GM21423 (cell line): Measurements from ENCODE around the gene LIN7A.

Experiments used
- ATAC-seq: cut with Tn5 transposase; IDR thresholded peaks from one replicate; pipeline ENCODE4 v1.9.1; 2021; ENCODE audit warnings: mild to moderate bottlenecking, moderate library complexity; ENCODE audit not compliant: unreplicated experiment

LIN7A gene, protein sequence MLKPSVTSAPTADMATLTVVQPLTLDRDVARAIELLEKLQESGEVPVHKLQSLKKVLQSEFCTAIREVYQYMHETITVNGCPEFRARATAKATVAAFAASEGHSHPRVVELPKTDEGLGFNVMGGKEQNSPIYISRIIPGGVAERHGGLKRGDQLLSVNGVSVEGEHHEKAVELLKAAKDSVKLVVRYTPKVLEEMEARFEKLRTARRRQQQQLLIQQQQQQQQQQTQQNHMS

DNA sequence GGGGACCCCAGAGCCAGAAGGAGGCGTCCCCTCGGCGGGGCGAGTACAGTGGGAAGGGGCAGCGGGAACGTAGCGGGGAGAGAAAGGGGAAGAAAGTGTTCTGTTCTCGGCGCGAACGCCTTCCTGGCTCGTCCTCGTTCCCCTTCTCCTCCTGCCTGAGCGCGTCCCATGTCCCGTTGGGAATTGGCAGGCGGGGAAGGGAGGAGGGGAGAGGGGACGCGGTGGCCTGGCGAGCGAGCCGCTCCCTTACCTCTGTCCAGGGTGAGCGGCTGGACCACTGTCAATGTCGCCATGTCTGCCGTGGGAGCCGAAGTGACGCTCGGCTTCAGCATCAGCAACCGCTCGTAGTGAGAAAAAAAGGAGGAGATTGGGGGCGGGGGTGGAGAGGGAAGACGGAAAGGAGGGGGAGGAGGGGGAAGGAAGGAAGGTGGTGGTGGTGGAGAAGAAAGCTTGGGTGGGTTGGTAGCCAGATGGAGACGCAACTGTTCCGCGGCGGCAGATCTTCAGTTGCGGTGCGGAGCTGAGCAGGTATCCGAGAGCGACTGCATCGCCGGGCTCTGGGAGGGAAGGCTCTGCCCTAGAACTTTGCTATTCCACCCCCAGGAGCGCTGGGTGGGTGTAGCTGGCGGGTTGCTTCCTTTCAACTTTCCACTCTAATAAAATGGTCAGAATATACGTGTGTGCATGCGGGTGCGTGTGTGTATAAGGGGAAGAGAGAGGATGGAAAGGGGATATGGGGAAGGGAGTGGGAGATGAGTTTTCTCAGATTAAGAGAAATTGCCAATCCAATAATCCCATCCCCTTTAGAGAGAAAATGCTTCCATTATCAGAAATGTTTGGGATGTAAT is at the start of gene LIN7A:
TSS of gene LIN7A (minus strand) at position 544 of the 848 bp plus-strand sequence. CDS start at position 332, 212 bp downstream.
- peak; percentile 16 for ATAC-seq

DNA sequence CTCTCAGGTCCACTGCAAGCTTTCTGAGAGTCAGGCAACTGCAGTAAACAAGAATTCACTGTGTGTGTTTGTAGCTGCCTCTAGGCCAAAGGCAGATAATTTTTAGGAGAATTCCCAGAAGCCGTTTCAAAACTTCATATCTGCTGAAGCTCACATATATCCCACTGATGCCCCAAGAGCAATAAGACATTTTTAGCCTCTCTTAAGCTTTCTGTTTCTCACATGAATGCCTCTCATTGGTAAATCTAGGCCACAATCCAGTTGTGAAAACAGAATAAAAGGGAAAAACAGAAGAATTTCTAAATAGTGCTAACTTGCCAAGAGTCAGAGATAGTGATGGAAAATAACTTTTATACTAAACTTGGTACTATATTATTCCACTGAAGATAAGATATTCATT is 48.5 kb upstream of the LIN7A start:
- no peak for ATAC-seq

DNA sequence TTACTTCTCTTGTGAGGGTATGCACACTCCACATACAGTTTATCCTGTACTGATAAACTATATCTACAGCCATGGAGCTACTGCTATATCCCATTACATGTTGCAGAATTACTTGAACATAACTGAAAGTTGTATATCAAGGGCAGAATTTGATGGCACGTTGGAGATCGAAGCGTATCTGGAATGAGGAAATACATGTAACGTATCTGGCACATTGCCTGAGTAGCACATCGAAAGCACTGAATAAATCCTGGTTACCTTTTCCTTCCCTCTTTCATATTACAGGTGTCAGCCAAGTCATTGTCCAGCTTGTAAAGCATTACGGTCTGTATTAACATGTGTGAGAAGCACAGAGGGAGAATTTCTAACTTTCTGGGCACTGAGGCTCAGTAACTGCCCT is 42.1 kb upstream of the LIN7A start:
- no peak for ATAC-seq

DNA sequence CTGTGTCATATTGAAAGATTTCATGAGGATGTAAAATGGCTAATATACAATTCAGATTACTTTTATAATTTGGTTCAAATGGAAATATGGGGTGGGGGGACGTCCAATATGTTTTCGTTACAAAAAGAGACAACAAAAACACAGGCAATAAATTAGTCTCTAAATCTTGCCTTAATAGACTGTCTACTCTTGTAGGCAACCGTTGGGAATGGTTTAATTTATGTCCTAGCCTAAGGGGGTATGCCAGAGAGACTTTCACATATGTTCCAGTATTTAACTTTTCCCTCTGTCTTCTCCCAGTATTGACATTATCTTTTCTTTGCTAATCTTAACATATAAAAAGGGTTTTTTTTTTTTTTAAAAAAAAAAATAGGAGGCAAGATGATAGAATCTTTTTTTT is 41.5 kb upstream of the LIN7A start:
- ATAC-seq, result no peak

DNA sequence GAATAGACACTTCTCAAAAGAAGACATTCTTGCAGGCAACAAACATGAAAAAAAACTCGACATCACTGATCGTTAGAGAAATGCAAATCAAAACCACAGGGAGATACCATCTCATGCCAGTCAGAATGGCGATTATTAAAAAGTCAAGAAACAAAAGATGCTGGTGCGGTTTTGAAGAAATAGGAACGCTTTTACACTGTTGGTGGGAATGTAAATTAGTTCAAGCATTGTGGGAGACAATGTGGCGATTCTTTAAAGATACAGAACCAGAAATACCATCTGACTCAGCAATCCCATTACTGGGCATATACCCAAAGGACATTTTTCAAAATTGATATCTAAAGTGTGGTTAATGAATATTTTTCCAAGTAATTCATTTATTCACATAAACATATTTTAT is 39.6 kb upstream of the LIN7A start:
- ATAC-seq, result no peak

DNA sequence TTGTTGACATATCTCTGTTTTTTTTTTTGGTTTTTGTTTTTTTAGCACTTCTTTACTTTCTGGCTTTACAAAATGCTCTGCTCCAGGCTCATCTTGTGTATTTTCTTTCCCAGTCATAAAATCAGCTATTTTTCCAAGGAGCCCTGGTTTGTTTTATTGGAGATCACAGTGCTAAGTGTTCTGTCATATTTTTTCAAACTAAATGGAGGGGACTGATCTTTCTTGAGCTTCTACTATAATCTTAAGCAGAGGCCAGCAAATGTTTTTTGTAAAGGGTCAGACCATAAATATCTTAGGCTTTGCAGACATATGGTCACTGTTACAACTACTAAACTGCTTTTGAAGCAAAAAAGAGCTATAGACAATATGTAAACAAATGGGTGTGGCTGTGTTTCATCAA is 30.6 kb upstream of the LIN7A start:
- no peak for ATAC-seq

DNA sequence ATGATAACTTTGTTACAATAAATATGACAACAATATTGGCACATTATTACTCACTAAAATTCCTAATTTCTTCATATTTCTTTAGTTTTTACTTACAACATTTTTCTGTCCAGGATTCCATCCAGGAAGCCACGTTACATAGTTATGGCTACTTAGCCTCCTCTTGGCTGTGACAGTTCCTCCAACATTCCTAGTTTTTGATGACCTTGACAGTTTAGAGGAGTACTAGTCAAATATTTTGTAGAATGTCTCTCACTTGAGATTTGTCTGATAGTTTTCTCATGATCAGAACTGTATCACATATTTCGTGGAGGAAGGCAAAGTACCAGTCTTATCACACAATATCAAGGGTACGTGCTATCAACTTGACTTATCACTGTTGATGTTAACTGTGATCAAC is 29.8 kb upstream of the LIN7A start:
- ATAC-seq, result no peak

DNA sequence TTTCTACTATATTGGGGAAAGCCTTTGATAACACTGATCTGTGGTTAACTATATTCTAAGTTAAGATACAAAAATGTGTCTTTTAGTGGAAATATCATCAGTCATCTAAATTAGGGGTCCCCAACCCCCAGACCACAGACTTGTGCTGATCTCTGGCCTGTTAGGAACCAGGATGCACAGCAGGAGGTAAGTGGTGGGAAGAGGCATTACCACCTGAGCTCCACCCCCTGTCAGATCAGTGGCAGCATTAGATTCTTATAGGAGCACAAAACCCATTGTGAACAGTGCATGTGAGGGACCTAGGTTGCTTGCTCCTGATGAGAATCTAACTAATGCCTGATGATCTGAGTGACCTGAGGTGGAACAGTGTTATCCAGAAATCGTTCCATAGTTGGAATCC is 28.3 kb upstream of the LIN7A start:
- ATAC-seq, result no peak

DNA sequence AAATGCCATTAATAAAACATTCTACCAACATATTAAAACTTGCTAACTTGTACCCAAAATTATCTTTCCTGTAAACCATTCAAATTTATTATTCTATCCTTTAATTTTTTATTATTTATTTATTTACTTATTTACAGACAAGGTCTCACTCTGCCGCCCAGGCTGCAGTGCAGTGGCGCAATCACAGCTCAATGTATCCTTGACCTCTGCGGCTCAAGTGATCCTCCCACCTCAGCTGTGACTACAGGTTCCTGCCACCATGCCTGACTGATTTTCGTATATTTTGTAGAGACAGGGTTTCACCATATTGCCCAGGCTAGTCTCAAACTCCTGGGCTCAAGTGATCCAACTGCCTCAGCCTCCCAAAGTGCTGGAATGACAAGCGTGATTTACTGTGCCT is 20.4 kb upstream of the LIN7A start:
- ATAC-seq, result no peak

DNA sequence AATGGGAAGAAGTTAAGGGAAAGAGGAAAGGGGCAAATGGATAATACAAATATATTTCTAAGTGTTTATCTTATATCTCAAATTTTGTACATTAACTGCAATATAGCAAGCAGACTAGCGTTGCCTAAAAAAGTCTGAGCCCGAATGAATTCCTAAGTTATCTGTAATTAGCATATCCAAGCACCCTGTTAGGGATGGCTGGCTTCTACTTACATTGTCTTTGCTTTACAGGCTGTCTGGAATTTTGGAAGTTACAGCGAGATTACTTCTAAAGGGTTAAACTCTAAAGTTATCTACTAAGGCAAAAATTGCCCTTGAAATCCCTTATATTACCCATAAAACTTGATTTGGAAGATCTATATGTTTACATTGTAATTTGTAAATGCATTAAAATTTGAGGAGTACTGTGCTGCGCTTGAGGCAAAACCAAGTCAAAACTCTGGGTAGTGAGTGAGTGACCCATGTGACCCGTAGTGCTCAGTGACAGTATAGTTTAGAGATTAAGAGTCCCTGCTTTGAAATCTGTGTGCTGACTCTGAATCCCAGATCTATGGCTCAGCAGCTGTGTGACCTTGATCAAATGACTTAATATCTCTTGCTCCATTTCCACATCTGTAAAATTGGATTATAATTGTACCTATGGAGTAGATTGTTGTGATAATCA is 17.3 kb upstream of the LIN7A start:
- no peak for ATAC-seq

DNA sequence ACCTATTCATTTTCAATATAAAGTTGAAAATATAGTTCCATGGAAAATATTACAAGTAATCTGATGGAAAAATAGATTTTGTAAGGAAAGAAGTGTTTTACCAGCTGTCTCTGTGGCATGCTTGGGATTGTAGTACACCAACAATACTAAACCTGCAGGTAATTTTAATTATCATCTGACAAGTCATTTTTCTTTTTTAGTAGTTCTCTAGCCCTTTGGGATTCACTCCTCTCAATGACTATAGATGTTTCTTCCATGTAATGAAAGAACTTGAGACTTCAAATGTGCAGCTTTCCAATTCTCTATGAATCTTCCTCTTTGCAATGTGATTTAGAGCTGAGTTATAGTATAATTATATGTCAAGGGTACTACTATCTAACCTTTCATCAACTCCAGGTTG is 14.7 kb upstream of the LIN7A start:
- ATAC-seq, result no peak

DNA sequence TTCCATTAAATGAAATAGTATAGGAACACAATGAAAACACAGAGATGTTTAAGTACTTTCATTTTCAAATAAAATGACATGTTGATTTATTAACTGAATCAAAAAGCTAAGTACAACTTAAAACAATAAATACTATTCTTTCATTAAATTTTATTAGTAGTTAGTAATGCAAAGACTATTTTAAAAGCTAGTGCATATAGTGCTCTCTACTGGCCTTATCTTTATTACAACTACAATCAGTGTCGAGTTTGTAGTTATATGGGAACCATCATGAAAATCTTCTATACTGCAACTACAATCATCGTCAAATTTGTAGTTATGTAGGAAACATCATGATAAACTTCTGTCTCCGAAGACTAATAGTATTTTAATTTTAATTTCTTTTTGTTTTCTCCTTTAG is 8.9 kb upstream of the LIN7A start:
- ATAC-seq, result no peak

DNA sequence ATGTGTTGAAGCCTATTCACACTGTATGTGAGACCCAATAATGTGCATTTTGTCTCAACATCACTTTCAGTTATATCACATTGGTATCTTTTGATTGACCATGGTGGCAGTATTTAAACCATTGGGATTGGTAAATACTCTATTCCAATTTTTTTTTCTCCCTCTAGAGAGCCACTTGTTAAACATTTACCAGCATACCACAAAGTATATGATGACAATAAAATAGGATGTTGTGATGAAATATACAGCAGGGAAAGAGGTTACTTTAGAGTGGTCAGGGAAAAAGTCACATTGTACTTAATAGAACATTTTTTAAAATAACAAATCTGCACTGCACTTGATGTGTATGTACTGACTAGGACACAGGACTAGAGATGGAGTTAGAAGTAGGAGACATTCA is 5.6 kb upstream of the LIN7A start:
- no peak for ATAC-seq

DNA sequence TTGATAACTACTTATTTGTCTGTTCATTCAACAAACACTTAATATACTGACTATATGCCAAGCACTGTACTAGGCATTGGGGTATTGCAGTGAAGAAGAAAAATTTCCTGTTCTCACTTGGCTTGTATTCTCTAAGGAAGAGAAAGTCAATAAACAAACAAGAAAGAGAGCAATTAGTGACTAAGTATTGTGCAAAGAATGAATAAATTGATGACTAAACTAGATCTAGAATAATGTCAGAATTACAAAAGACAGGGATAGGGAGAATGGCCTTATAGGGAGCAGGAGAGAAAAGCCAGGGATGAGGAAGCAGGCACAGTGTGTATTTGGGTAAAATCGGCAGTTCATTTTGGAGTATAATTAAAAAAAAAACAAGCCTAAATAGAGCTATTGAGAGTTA is 4.2 kb upstream of the LIN7A start:
- ATAC-seq, result no peak

DNA sequence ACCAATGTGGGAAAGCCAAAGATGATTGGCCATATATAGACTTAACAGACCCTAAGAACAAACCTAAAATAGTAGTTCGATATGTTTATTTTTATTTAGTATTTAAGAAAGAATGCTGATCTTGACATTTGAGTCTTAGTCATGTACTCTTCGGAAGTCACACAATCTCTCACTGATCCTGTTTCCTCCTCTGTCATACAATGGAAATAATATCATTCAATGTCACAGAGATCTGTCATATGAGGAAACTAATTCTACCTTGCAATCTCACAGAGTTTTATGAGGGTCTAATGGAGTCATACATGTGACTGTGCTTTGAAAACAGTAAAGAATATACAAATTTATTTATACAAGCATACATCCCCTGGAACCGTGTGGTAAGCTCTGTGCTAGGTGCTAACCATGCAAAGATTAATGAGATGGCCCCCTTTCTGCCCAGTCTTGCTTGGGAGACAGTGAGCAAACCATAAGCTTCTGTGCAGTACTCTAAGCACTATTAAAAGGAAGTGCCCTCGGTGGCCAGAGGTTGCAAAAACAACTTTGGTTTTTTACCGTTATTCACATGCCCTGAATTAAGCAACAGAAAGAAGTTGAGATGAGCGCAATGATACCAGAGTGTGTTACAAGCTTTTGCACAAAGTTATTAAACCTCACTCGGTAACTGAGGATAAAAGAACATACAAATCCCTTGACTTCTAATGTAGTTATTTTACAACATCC is 1.7 kb upstream of the LIN7A start:
- ATAC-seq, result no peak

DNA sequence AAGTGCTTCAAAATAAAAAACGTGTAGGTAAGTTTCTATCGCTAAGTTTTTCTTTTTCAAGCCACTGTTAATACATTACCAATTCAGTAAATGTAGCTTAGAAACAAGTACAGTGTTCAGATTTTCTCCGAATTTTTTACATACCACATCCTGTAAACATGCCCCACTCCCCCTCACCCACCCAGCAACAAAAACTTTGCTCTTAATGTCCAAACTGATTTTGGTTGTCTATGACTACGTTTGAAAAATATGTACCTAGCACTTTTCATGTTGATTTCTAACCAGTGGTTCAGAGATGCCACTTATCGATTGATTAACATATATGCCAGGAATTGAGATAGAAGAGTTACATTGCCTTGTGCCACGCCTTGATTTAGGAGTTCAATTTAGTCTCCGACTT is 663 bp upstream of the LIN7A start:
- ATAC-seq, result peak; percentile 25

DNA sequence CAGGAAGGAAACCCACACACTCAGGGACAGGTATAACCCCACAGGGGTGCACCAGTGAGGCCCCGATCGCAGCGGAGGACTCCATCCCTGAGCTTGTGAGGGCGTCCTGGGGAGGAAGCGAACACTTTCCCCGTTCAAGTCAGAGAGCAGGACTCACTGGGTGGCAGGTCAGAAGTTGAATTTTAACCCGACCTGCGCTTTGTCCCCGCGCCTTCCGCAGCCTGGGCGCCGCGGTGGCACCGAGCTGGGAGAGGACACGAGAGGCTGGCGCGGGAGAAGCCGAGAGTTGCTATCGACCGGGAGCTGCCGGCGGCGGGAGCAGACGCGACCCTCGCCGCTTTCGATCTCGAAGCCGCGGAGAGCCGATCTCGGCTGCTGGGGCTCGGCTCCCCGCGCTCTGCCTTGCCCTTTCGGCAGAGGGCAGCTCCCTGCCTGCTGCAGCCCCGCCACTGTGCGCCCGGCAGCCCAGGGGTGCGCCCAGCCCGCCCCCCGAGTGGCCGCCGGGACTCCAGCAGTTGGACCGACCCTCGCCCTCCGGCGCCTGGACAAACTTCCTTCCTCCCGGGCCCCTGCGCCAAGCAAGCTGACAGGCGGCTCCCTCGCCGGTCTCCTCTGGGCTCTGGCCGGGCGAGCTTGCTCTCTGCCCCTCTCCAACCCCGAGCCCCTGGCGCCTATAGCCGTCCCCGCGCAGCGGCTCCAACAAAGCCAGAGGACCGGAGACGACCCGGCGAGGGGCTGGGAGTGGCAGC is 918 bp downstream of the LIN7A start:
- ATAC-seq, result peak; percentile 48

DNA sequence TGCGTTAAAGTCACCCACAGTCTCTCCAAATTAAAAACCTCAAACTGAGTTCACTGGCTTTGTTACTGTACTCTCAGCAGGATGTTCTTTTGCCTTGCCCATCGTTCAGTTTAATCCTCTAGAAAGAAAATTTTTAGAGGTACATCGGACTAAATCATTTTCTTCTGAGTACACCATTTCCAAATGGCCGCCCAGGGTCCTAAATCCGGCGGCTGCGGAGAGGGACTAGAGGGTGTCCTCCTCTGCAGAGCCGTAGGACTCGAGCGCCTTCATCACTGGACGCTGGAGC is 1.4 kb downstream of the LIN7A start:
- no peak for ATAC-seq

DNA sequence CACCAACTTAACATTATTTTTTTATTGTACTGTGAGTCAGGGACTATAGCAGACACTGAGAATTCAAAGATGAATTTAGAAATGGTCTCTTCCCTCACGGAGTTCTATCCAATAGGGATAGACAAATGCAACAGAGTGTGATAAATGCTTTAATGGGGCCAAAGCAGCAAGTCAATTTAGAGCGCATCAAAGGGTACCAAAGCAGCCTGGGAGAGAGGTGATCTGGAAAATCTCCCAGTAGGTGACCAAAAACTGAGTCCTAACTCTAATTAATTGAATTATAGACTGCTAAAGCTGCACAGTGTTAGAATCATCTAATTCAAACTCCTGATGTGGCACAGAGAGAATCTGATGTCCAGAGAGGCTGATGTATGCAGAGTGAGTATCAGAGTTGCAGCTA is 2.6 kb downstream of the LIN7A start:
- no peak for ATAC-seq

DNA sequence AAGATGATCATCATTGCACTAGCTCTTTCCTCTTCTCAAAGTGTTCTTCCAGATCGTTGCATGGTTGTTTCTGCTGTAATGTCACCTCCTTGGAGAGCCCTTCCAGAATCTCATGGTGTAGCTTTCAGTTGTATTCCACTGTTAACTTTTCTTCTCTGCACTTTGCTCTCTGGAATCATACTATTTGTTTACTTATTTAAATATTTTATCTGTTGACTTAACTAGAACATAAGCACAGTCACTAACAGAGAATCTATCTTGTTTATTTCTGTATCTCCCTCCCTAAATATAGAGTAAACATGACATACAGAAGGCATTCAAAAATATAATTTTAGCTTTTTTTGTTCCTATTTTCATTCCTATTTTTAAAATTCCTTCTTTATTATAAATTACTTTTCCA is 11.8 kb downstream of the LIN7A start:
- ATAC-seq, result no peak

DNA sequence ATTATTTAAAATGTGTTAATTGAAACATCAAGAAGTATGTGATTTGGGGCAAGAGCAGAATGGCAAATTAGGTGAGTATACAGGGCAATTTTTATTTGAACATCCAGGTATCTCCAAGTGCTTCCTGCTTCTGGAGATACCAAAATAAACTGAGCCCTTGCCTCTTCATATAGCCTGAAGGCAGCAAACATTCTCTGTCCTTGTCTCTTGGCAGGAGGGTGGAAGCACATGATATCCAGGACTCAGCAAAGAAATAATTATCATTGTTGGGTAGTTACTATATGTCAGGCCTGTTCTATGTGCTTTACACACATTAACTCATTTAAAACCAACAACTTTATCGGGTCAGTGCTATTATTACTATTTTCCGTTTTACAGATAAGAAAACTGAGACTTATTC is 12.5 kb downstream of the LIN7A start:
- ATAC-seq, result no peak
